Suprapubic skin (tissue), 4 donors: ENCODE data around the gene ST6GALNAC1.

Experiments used
- EP300 ChIP-seq: sonication (generic); formaldehyde crosslinking; IDR thresholded peaks from one replicate; pipeline ENCODE4 v1.6.1; 2017; ENCODE audit warnings: antibody characterized with exemption
- POLR2AphosphoS5 ChIP-seq, 3 donors: sonication (generic); formaldehyde crosslinking; IDR thresholded peaks; one replicate each; pipeline ENCODE4 v1.6.1; 2017; ENCODE audit warnings: antibody characterized with exemption in 3 of 3
- TF ChIP-seq, protein P1 (sequence below), 2 donors: fragments of 200-600 bp in 1 of 2; fragments of 450-650 bp in 1 of 2; sonication (generic) in 1 of 2; IDR thresholded peaks; one replicate each; pipeline ENCODE4 v1.5.1; 2016 to 2019; ENCODE audit warnings: antibody characterized with exemption in 2 of 2, mild to moderate bottlenecking in 1 of 2, moderate library complexity in 1 of 2

DNA sequence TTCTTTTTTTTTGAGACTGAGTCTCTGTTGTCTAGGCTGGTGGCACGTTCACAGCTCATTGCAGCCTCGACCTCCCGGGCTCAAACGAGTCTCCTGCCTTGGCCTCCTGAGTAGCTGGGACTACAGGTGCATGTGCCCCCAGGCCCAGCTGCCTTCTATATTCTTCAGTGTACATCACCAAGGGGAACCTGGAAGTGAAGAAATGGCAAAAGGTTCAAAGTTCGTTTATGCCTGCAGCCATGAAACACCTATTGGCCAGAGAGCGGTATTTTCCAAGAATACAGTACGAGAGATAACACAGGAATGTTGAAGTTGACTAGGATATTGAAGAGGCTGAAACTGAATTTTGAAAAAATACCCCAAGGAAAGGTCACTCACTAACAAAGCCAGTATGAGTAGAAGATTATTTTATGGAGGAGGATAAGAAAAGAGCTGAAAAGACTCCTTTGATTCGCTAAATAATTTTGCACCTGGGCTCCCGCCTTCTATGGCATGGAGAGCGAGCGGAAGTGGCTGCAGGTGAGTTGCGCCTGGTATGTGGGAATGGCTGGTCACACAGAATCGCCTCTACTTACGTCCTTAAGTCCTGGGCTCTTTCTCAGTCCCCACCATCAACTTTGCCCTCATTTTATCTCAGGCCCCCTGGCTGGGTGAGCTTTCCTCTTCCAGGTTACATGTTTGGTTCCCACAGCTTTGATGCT is 9.8 kb downstream of the ST6GALNAC1 start:
- TF ChIP-seq, protein P1, sequence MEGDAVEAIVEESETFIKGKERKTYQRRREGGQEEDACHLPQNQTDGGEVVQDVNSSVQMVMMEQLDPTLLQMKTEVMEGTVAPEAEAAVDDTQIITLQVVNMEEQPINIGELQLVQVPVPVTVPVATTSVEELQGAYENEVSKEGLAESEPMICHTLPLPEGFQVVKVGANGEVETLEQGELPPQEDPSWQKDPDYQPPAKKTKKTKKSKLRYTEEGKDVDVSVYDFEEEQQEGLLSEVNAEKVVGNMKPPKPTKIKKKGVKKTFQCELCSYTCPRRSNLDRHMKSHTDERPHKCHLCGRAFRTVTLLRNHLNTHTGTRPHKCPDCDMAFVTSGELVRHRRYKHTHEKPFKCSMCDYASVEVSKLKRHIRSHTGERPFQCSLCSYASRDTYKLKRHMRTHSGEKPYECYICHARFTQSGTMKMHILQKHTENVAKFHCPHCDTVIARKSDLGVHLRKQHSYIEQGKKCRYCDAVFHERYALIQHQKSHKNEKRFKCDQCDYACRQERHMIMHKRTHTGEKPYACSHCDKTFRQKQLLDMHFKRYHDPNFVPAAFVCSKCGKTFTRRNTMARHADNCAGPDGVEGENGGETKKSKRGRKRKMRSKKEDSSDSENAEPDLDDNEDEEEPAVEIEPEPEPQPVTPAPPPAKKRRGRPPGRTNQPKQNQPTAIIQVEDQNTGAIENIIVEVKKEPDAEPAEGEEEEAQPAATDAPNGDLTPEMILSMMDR (IDR thresholded peaks at IDR 0.05) = no peak
- no peak for TF ChIP-seq EP300
- TF ChIP-seq POLR2AphosphoS5 (IDR thresholded peaks at IDR 0.05) = no peak
